GM18870 (cell line): ENCODE measurements around the gene SGMS1.

Source experiments
- ATAC-seq: cut with Tn5 transposase; IDR thresholded peaks from one replicate; pipeline ENCODE4 v1.9.1; 2021; ENCODE audit warnings: moderate library complexity; ENCODE audit not compliant: unreplicated experiment

SGMS1 gene

GRCh38 chr10:50407076-50407801 is 216.5 kb downstream of the SGMS1 start:
- no peak for ATAC-seq

- no peak for ATAC-seq
These were observed 217.2 kb downstream of the SGMS1 start for GRCh38 chr10:50406457-50407070.

- no peak for ATAC-seq
These were observed 218.0 kb downstream of the SGMS1 start for GRCh38 chr10:50405723-50406122.

- ATAC-seq, result no peak
These were observed 219.6 kb downstream of the SGMS1 start for GRCh38 chr10:50404021-50404773.

- ATAC-seq, result no peak
These were observed 220.7 kb downstream of the SGMS1 start for GRCh38 chr10:50403074-50403473.

- no peak for ATAC-seq
These were observed 221.3 kb downstream of the SGMS1 start for GRCh38 chr10:50402466-50402865.

GRCh38 chr10:50400694-50401093 is 223.1 kb downstream of the SGMS1 start:
- no peak for ATAC-seq

- ATAC-seq, result no peak
These were observed 224.9 kb downstream of the SGMS1 start for GRCh38 chr10:50398823-50399222.

- ATAC-seq, result no peak
These were observed 225.4 kb downstream of the SGMS1 start for GRCh38 chr10:50398381-50398780.

- ATAC-seq, result peak; percentile 18
These were observed 226.2 kb downstream of the SGMS1 start for GRCh38 chr10:50397312-50398140.

GRCh38 chr10:50396491-50397311 is 227.1 kb downstream of the SGMS1 start:
- ATAC-seq, result peak; percentile 73

GRCh38 chr10:50395851-50396250 is 227.9 kb downstream of the SGMS1 start:
- ATAC-seq, result no peak

GRCh38 chr10:50395271-50395670 is 228.5 kb downstream of the SGMS1 start:
- no peak for ATAC-seq

- ATAC-seq, result no peak
These were observed 228.9 kb downstream of the SGMS1 start for GRCh38 chr10:50394832-50395231.

GRCh38 chr10:50393784-50394467 is 229.8 kb downstream of the SGMS1 start:
- no peak for ATAC-seq

GRCh38 chr10:50392966-50393718 is 230.6 kb downstream of the SGMS1 start:
- ATAC-seq, result no peak

- no peak for ATAC-seq
These were observed 231.3 kb downstream of the SGMS1 start for GRCh38 chr10:50392426-50392825.

- no peak for ATAC-seq
These were observed 233.5 kb downstream of the SGMS1 start for GRCh38 chr10:50390302-50390701.

GRCh38 chr10:50388181-50388580 is 235.6 kb downstream of the SGMS1 start:
- no peak for ATAC-seq
